Thyroid gland (tissue), 4 donors: Measurements from ENCODE around the gene CCDC154.

Source experiments
- POLR2A ChIP-seq, 2 donors: fragments of 450-650 bp; IDR thresholded peaks; one replicate each; pipeline ENCODE4 v1.6.1; 2017; ENCODE audit warnings: antibody characterized with exemption in 2 of 2, mild to moderate bottlenecking in 2 of 2, moderate library complexity in 1 of 2
- TF ChIP-seq, protein P1 (sequence below), 6 experiments: fragments of 200-600 bp in 3 of 6; fragments of 450-650 bp in 3 of 6; sonication (generic) in 3 of 6; IDR thresholded peaks; one replicate each; pipeline ENCODE4 v1.5.1; 2016 to 2019; ENCODE audit warnings: antibody characterized with exemption in 6 of 6, mild to moderate bottlenecking in 2 of 6, inconsistent platforms in 1 of 6, moderate library complexity in 1 of 6

DNA sequence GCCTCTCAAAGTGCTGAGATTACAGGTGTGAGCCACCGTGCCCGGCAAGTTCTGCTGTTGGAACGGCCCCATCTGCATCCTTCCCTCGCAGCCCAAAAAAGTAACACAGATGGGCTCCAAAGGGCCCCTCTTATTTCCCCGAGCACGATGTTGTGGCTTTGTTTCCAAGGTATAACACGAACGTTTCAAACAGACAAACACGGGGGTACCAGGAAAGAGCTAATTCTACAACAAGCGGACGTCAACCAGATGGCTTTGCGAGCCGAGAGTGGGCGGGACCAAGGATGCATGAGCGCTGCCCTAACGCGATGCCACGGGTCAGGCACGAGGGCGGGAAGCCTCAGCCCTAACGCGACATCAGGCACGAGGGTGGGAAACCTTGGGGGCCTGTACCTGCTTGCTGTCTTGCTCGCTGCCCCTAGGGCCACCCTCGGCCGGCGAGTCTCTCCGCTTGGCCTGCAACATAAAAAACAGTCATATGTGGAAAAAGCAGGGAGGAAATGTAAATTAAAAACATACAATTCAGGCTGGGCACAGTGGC is 54.0 kb downstream of the CCDC154 start:
- TF ChIP-seq, protein P1, sequence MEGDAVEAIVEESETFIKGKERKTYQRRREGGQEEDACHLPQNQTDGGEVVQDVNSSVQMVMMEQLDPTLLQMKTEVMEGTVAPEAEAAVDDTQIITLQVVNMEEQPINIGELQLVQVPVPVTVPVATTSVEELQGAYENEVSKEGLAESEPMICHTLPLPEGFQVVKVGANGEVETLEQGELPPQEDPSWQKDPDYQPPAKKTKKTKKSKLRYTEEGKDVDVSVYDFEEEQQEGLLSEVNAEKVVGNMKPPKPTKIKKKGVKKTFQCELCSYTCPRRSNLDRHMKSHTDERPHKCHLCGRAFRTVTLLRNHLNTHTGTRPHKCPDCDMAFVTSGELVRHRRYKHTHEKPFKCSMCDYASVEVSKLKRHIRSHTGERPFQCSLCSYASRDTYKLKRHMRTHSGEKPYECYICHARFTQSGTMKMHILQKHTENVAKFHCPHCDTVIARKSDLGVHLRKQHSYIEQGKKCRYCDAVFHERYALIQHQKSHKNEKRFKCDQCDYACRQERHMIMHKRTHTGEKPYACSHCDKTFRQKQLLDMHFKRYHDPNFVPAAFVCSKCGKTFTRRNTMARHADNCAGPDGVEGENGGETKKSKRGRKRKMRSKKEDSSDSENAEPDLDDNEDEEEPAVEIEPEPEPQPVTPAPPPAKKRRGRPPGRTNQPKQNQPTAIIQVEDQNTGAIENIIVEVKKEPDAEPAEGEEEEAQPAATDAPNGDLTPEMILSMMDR (IDR thresholded peaks at IDR 0.05): no peak
- TF ChIP-seq POLR2A (IDR thresholded peaks at IDR 0.05): no peak
